K562 (cell line): ENCODE data around the gene PURA. TPM values are rescaled to one million over a fixed set of nuclear protein-coding genes. Genes with fewer than 3 reads are reported as not detected.

Source experiments
- ATAC-seq: fragments of 200-7000 bp; cut with Tn5 transposase; 3 replicates; pipeline ENCODE4 v1.9.1; 2020; ENCODE audit warnings: moderate library complexity
- BruUV-seq: library from RNA; stranded (reverse); fragments of 400-500 nt; replicated peaks from 2 replicates; lab custom pipeline; 2021; lab: Mats Ljungman, UMichigan
- CTCF ChIA-PET: fragments of 300-600 bp; formaldehyde crosslinking; extraction: SDS; loops from one replicate; lab custom pipeline; 2021; ENCODE audit warnings: low intra/inter-chr PET ratio; lab: Yijun Ruan, JAX
- POLR2A ChIA-PET: fragments of 300-600, 350-650 bp; sonication (Branson Sonifier 250); formaldehyde crosslinking; extraction: SDS; loops from one replicate; lab custom pipeline; 2021; ENCODE audit warnings: antibody characterized with exemption, inconsistent platforms; lab: Yijun Ruan, JAX
- DNase-seq, 4 experiments: peaks; one replicate each; pipeline versions ENCODE4 v3.0.0 to v3.0.0-alpha.2; 2011 to 2018; ENCODE audit warnings: low spot score in 3 of 4, mixed read lengths in 3 of 4; ENCODE audit errors: extremely low read depth in 1 of 4
- FAIRE-seq: peaks from 2 replicates; lab custom pipeline; 2011; peaks lifted over from hg19 to GRCh38; lab: Jason Lieb, UNC
- H2AFZ ChIP-seq: 2 replicates; pipeline ENCODE4 v1.6.0; 2011; ENCODE audit warnings: low read depth, low read length, control low read depth, inconsistent platforms
- H3K27ac ChIP-seq: fragments of 200-600 bp; 3 replicates; pipeline ENCODE4 v1.8.0; 2011; ENCODE audit warnings: low read depth, mild to moderate bottlenecking, control low read depth, inconsistent platforms, low read length, moderate library complexity, mixed read lengths; ENCODE audit errors: extremely low read depth
- H3K27me3 ChIP-seq, 2 experiments: fragments of 300-600 bp in 1 of 2; 2 replicates in 1 of 2; 3 replicates in 1 of 2; pipeline versions ENCODE4 v1.6.0 to v1.8.0; 2011; ENCODE audit warnings: inconsistent platforms in 2 of 2, low read length in 2 of 2, mild to moderate bottlenecking in 1 of 2, mixed read lengths in 1 of 2, moderate library complexity in 1 of 2; ENCODE audit not compliant: control insufficient read depth in 2 of 2, insufficient read depth in 2 of 2
- H3K36me3 ChIP-seq: fragments of 300-600 bp; 3 replicates; pipeline ENCODE4 v1.8.0; 2011; ENCODE audit warnings: mild to moderate bottlenecking, low read length, inconsistent platforms; ENCODE audit not compliant: control insufficient read depth, insufficient read depth
- H3K4me1 ChIP-seq, 2 experiments: fragments of 200-600 bp in 1 of 2; replicated peaks in 1 of 2; 2 replicates in 1 of 2; 3 replicates in 1 of 2; pipeline versions ENCODE4 v1.5.1 to v1.8.0; 2011; ENCODE audit warnings: inconsistent platforms in 2 of 2, low read length in 2 of 2, mild to moderate bottlenecking in 1 of 2, mixed read lengths in 1 of 2, moderate library complexity in 1 of 2; ENCODE audit not compliant: control insufficient read depth in 2 of 2, insufficient read depth in 2 of 2
- H3K4me2 ChIP-seq: 2 replicates; pipeline ENCODE4 v1.6.1; 2011; ENCODE audit warnings: low read length, control low read depth, inconsistent platforms, mixed read lengths; ENCODE audit not compliant: insufficient read depth
- H3K4me3 ChIP-seq: fragments of 200-600 bp; sonication (generic), shearing (Covaris generic); 2 replicates; pipeline ENCODE4 v1.5.1; 2016; ENCODE audit warnings: control low read depth, inconsistent platforms
- H3K79me2 ChIP-seq: fragments of 200-600 bp; 3 replicates; pipeline ENCODE4 v1.8.0; 2011; ENCODE audit warnings: low read length, inconsistent platforms; ENCODE audit not compliant: control insufficient read depth, insufficient read depth
- H3K9ac ChIP-seq, 2 experiments: 2 replicates each; pipeline versions ENCODE4 v1.6.0 to v1.6.1; 2011; ENCODE audit warnings: low read depth in 2 of 2, low read length in 2 of 2, control low read depth in 1 of 2, inconsistent platforms in 1 of 2, mild to moderate bottlenecking in 1 of 2, mixed read lengths in 1 of 2; ENCODE audit not compliant: insufficient read depth in 1 of 2
- H3K9me1 ChIP-seq: one replicate; pipeline ENCODE4 v1.6.0; 2011; ENCODE audit warnings: inconsistent platforms, mild to moderate bottlenecking, low read length, moderate library complexity; ENCODE audit not compliant: control insufficient read depth, insufficient read depth
- H3K9me3 ChIP-seq: replicated peaks from 2 replicates; pipeline ENCODE4 v1.5.1; 2011; ENCODE audit warnings: low read depth, low read length, inconsistent platforms; ENCODE audit not compliant: control insufficient read depth, insufficient read depth
- H4K20me1 ChIP-seq: replicated peaks from 2 replicates; pipeline ENCODE4 v1.6.1; 2011; ENCODE audit warnings: low read length, inconsistent platforms, mixed read lengths; ENCODE audit not compliant: control insufficient read depth, insufficient read depth
- CBFA2T3 ChIP-seq: fragments of 450-650 bp; IDR thresholded peaks from 2 replicates; pipeline ENCODE4 v1.6.1; 2017
- CBX5 ChIP-seq: IDR thresholded peaks from 2 replicates; pipeline ENCODE4 v1.6.1; 2014; ENCODE audit warnings: low read depth, borderline replicate concordance
- FOSL1 ChIP-seq: fragments of 200-800 bp; sonication (Bioruptor generic); conservative IDR thresholded peaks from 2 replicates; pipeline ENCODE4 v1.6.1; 2016; ENCODE audit warnings: missing genetic modification characterization, missing compliant biosample characterization
- HNRNPUL1 ChIP-seq: fragments of 200-400 bp; formaldehyde crosslinking; IDR thresholded peaks from 2 replicates; pipeline ENCODE4 v1.6.1; 2017; ENCODE audit warnings: low read length
- POLR3G ChIP-seq: IDR thresholded peaks from 2 replicates; pipeline ENCODE4 v1.6.1; 2011; ENCODE audit not compliant: insufficient read length, insufficient replicate concordance; ENCODE audit errors: extremely low read depth
- PPARD ChIP-seq: fragments of 250-450 bp; sonication (Bioruptor Pico); IDR thresholded peaks from 2 replicates; pipeline ENCODE4 v1.8.0; 2022; ENCODE audit warnings: inconsistent platforms, mild to moderate bottlenecking, moderate library complexity
- SLC30A9 ChIP-seq: fragments of 250-450 bp; sonication (Bioruptor Pico); IDR thresholded peaks from 2 replicates; pipeline ENCODE4 v1.8.0; 2022; ENCODE audit warnings: mild to moderate bottlenecking, moderate library complexity
- STAT5B ChIP-seq: fragments of 250-450 bp; sonication (Bioruptor Pico); IDR thresholded peaks from 2 replicates; pipeline ENCODE4 v1.8.0; 2021; ENCODE audit warnings: mild to moderate bottlenecking, inconsistent platforms
- ZNF175 ChIP-seq: fragments of 200-800 bp; sonication (Bioruptor generic); IDR thresholded peaks from 2 replicates; pipeline ENCODE4 v1.6.1; 2016; ENCODE audit warnings: low read depth, mild to moderate bottlenecking, missing genetic modification characterization, missing compliant biosample characterization
- ZNF24 ChIP-seq: fragments of 450-650 bp; IDR thresholded peaks from 2 replicates; pipeline ENCODE4 v1.6.1; 2016
- ZNF668 ChIP-seq: fragments of 250-450 bp; sonication (Bioruptor Pico); IDR thresholded peaks from 2 replicates; pipeline ENCODE4 v1.8.0; 2022; ENCODE audit warnings: mild to moderate bottlenecking, inconsistent platforms
- WGBS: fragments of 100-300 bp; shearing (Covaris generic); methylation state at CpG from one replicate; pipeline ENCODE4 v1.1.6; 2016; ENCODE audit warnings: low coverage, mixed read lengths; ENCODE audit not compliant: insufficient coverage; ENCODE audit errors: missing lambda C conversion rate; 5-methylcytosine and 5-hydroxymethylcytosine counted together
- in situ Hi-C: fragments of 300-500 bp; cut with MboI; formaldehyde crosslinking; loops from 4 replicates; pipeline ENCODE4 v1.15.0; 2018; ENCODE audit warnings: inconsistent platforms, mixed read lengths
- intact Hi-C: fragments of 100-400 bp; cut with micrococcal nuclease; formaldehyde crosslinking; loops from 2 replicates; pipeline ENCODE4 v1.14.2; 2022
- polyA plus RNA-seq, 8 experiments: library from polyadenylated mRNA; depleted of rRNA in 4 of 8; stranded (reverse) in 5 of 8; unstranded in 3 of 8; fragments of >200 nt; fragmentation: Nextera tagmentation in 2 of 8; fragmentation: Illumina TruSeq in 1 of 8; extraction: Ambion mirVana in 2 of 8; extraction: Trizol in 1 of 8; gene quantifications; 2 replicates each; pipeline versions ENCODE4 v1.2.1 to v1.2.3, GENCODE V29; 2011 to 2014; ENCODE audit warnings: inconsistent platforms in 1 of 8, missing spikeins in 1 of 8
- total RNA-seq, 7 experiments: library from RNA; depleted of rRNA in 6 of 7; stranded (reverse); fragments of >200 nt in 6 of 7; fragmentation: Illumina TruSeq in 2 of 7; extraction: Trizol in 2 of 7; gene quantifications; 2 replicates each; pipeline versions ENCODE4 v1.2.1 to v1.2.3, GENCODE V29; 2011 to 2021; ENCODE audit warnings: low replicate concordance in 1 of 7
- TF ChIP-seq, protein P1 (sequence below): fragments of 150-350 bp; conservative IDR thresholded peaks from 2 replicates; pipeline ENCODE4 v1.6.1; 2014; ENCODE audit warnings: low read length
- TF ChIP-seq, protein P2 (sequence below): fragments of 450-650 bp; conservative IDR thresholded peaks from 2 replicates; pipeline ENCODE4 v1.6.1; 2016; ENCODE audit warnings: missing genetic modification characterization, low read depth, mild to moderate bottlenecking, control low read depth, missing compliant biosample characterization

The PURA gene
- total and polyA plus RNA-seq, 9 of the 15 experiments (the other 6 are each of a cell fraction or from before 2014, with no cell fraction given), result 3.2 to 11.1 (median 5.4) TPM

DNA sequence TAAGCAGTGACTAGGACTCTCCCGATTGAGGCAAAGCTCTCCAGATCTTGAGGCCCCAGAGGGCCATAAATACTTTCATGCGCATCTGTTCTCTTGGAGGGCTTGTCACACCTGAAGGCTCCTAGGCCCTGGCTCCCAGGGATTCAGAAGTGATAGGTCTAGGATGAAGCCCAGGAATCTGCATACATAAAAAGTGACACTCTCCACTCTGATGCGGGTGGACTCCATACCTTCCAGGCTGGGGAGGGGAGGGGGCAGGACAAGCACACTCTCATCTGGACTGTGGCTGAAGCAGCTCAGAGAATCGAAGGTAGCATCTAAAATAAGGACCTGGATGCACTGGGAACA lies 52.0 kb downstream of the PURA start:
- POLR2A ChIA-PET, result interaction anchor here (1.3 to 2.1 kb wide), 2 partner anchors 9 to 12 kb away, joined by 3 to 9 read pairs; partner anchors contain the start of gene CYSTM1
- H3K9ac ChIP-seq, result no peak overlapping the region; a peak in 1 of 4 replicates

DNA sequence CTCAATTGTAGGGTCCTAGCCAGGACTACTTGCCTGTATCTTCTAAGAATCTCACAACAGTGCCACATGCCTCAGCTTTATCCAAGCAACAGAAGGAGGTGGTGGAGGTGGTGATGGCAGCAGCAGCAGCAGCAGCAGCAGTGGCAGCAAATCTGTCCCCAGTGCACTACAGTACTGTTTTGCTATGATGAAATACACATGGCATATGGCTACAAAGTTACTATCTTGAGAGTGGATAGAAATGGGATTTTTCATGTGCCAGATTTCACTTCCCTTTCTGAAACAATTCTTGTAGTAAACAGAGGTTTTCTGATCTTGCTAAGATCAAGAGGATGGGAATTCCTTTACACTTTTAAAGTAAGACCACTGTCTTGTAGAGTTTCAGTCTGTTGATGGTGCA lies 53.0 kb downstream of the PURA start:
- Histone ChIP-seq H3K4me2 (no peak overlapping the region), H2AFZ (no peak overlapping the region), H3K9ac (no peak overlapping the region), H3K27ac (no peak overlapping the region), H3K4me3 (no peak overlapping the region), H3K9me3 (no peaks in the 10 kb centered on the region), H3K79me2 (no peaks in the 10 kb centered on the region), H3K36me3 (no peaks in the 10 kb centered on the region), H3K9me1 (no peaks in the 10 kb centered on the region), H3K4me1 (peaks cover 4 to 33% of the 10 kb centered on the region in 2 experiments; a peak in 4 of 5 replicates), H3K27me3 (no peaks in the 10 kb centered on the region; a peak in 1 of 5 replicates), H4K20me1 (no peaks in the 10 kb centered on the region)
- TF ChIP-seq, protein P1, sequence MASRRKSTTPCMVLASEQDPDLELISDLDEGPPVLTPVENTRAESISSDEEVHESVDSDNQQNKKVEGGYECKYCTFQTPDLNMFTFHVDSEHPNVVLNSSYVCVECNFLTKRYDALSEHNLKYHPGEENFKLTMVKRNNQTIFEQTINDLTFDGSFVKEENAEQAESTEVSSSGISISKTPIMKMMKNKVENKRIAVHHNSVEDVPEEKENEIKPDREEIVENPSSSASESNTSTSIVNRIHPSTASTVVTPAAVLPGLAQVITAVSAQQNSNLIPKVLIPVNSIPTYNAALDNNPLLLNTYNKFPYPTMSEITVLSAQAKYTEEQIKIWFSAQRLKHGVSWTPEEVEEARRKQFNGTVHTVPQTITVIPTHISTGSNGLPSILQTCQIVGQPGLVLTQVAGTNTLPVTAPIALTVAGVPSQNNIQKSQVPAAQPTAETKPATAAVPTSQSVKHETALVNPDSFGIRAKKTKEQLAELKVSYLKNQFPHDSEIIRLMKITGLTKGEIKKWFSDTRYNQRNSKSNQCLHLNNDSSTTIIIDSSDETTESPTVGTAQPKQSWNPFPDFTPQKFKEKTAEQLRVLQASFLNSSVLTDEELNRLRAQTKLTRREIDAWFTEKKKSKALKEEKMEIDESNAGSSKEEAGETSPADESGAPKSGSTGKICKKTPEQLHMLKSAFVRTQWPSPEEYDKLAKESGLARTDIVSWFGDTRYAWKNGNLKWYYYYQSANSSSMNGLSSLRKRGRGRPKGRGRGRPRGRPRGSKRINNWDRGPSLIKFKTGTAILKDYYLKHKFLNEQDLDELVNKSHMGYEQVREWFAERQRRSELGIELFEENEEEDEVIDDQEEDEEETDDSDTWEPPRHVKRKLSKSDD, result no peak
- TF ChIP-seq ZNF24, result no peak
- TF ChIP-seq ZNF175 (CRISPR knock-in tag), result no peak
- no peak for TF ChIP-seq STAT5B (CRISPR knock-in tag)
- TF ChIP-seq, protein P2, sequence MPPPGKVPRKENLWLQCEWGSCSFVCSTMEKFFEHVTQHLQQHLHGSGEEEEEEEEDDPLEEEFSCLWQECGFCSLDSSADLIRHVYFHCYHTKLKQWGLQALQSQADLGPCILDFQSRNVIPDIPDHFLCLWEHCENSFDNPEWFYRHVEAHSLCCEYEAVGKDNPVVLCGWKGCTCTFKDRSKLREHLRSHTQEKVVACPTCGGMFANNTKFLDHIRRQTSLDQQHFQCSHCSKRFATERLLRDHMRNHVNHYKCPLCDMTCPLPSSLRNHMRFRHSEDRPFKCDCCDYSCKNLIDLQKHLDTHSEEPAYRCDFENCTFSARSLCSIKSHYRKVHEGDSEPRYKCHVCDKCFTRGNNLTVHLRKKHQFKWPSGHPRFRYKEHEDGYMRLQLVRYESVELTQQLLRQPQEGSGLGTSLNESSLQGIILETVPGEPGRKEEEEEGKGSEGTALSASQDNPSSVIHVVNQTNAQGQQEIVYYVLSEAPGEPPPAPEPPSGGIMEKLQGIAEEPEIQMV (tag), result no peak
- no peak for TF ChIP-seq PPARD (CRISPR knock-in tag)
- no peak for TF ChIP-seq FOSL1 (tag)
- BruUV-seq, result no TSS peak
- DNase-seq, result no peak
- in situ Hi-C loops (loop anchor here (10.0 kb wide), 1 partner anchor 188 kb away; no protein-coding TSS in a partner anchor), intact Hi-C loops (loop anchor here (5.0 kb wide), 1 partner anchor 190 kb away; no protein-coding TSS in a partner anchor)
- no peak for FAIRE-seq
- CTCF ChIA-PET, result no interaction called here
- ATAC-seq, result no peak
- POLR2A ChIA-PET, result interaction anchor here (1.3 kb wide), 1 partner anchor 11 kb away, joined by 3 read pairs; no protein-coding TSS in a partner anchor

More for the DNA sequence above, 52.0 kb downstream of the PURA start:
- Histone ChIP-seq H4K20me1 (no peaks in the 10 kb centered on the region), H3K36me3 (no peaks in the 10 kb centered on the region), H2AFZ (no peak overlapping the region)
- no peak for FAIRE-seq
- TF ChIP-seq SLC30A9 (CRISPR knock-in tag) (no peak), ZNF668 (CRISPR knock-in tag) (no peak), CBX5 (no peak), HNRNPUL1 (no peak), POLR3G (no peak), CBFA2T3 (peak; percentile 14; the same call in 1 of the 2 replicates)
- TF ChIP-seq, all 486 proteins: peak for 1
- no peaks in the 10 kb centered on the region for H3K9me1 ChIP-seq
- no peaks in the 10 kb centered on the region for H3K9me3 ChIP-seq
- ATAC-seq (no peak), DNase-seq (no peak)
- H3K4me2 ChIP-seq, result no peak overlapping the region
- H3K79me2 ChIP-seq, result no peaks in the 10 kb centered on the region
- peaks cover 4 to 33% of the 10 kb centered on the region in 2 experiments; a peak in 4 of 5 replicates for H3K4me1 ChIP-seq
- in situ Hi-C loops, result loop anchor here (10.0 kb wide), 1 partner anchor 189 kb away; no protein-coding TSS in a partner anchor
- CTCF ChIA-PET, result no interaction called here
- WGBS, result 22% methylated on average over 4 of the region's 4 CpGs
- H3K27me3 ChIP-seq, result no peaks in the 10 kb centered on the region; a peak in 1 of 5 replicates
- intact Hi-C loops, result loop anchor here (5.0 kb wide), 1 partner anchor 191 kb away; no protein-coding TSS in a partner anchor
- BruUV-seq, result no TSS peak
- no peak overlapping the region for H3K27ac ChIP-seq
- H3K4me3 ChIP-seq, result no peak overlapping the region
